ENCODE data around the gene ARSJ.

ARSJ gene

DNA sequence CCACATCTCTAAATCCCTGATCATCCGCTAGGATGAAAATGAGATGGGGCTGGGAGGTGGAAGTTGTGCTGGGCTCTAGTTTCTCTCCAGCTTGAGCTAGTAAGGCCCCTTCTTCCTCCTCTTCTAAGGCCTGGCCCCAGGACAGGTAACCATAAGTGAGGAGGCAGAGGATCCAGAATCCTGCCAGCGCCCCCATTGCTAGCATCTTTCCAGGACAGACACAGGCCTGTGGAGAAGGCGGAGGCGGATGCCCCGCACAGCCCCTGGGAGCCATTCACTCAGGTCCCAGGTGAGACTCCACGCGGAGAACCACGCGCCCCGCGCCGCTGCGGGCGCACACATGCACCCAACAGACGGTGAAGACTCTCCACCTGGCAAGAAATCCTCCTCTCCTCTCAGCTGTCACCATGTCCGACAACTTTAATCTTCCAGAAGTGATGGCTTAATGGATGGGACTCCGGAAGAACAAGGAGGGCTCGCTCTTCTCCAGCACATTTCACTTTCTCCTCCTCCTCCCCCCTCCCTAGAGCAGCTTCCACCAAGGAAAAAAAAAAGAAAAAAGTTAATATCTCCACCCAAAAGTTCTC, 793 bp downstream of the ARSJ start:
- ChIA-PET POLR2A (interaction anchor here (1.7 kb wide), 1 partner anchor 26 kb away, joined by 3 read pairs; no protein-coding TSS in a partner anchor), CTCF (interaction anchor here (1.3 to 2.1 kb wide), 2 partner anchors 202 to 298 kb away, joined by 4 to 9 read pairs; no protein-coding TSS in a partner anchor)
- peak overlapping the region; percentile 83 for H3K4me3 ChIP-seq (ENCODE audit: low read depth, low read length)
- no peak for DNase-seq (ENCODE audit: low read depth, low spot score)
- TF ChIP-seq, protein P1, sequence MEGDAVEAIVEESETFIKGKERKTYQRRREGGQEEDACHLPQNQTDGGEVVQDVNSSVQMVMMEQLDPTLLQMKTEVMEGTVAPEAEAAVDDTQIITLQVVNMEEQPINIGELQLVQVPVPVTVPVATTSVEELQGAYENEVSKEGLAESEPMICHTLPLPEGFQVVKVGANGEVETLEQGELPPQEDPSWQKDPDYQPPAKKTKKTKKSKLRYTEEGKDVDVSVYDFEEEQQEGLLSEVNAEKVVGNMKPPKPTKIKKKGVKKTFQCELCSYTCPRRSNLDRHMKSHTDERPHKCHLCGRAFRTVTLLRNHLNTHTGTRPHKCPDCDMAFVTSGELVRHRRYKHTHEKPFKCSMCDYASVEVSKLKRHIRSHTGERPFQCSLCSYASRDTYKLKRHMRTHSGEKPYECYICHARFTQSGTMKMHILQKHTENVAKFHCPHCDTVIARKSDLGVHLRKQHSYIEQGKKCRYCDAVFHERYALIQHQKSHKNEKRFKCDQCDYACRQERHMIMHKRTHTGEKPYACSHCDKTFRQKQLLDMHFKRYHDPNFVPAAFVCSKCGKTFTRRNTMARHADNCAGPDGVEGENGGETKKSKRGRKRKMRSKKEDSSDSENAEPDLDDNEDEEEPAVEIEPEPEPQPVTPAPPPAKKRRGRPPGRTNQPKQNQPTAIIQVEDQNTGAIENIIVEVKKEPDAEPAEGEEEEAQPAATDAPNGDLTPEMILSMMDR (IDR thresholded peaks at IDR 0.05; ENCODE audit: insufficient read depth, low read length, missing control alignments): no peak

DNA sequence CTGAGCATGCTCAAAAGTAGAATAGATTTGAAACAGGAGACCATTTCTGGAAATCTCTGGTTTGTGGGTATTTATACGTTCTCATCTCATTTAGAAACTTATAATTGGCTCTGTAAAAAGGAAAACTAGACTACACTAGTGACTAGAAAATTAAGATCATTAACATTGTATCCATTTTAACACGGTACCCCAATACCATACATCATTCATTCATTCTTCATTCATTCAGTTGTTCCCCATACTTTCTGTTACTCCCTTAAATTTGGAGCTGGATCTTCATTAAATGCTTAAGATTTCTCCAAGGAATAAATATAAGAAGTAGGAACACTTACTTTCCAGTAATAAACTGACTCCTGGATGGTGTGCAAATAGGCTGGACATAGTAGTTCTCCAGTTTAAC, 1.3 kb downstream of the ARSJ start:
- POLR2A ChIA-PET: no interaction called here
- peak overlapping the region; percentile 83 for H3K4me3 ChIP-seq (ENCODE audit: low read depth, low read length)
- CTCF ChIA-PET: interaction anchor here (0.6 kb wide), 1 partner anchor 220 kb away, joined by 3 read pairs; no protein-coding TSS in a partner anchor

DNA sequence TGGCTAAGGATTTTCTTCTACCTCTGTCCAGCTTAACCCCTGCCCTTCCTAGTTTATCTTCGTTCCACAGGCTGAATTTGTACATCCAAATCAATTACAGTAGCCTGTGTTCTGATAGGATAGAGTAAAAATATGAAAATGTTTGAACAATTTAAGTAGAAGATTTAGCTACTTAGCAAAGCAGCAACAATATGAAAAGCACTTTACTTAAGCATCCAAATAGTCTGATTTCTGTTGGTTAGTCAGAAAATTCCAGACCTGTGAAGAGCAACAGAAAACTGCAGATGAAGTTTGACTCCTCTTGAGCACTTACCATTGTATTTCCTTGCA, 2.0 kb downstream of the ARSJ start:
- POLR2A ChIA-PET: no interaction called here
- H3K4me3 ChIP-seq (ENCODE audit: low read depth, low read length): peak overlapping the region; percentile 83
- CTCF ChIA-PET: interaction anchor here (0.6 to 1.1 kb wide), 2 partner anchors 20 to 221 kb away, joined by 3 read pairs; no protein-coding TSS in a partner anchor
- no peak for DNase-seq (ENCODE audit: low read depth, low spot score)
- TF ChIP-seq, protein P1 (IDR thresholded peaks at IDR 0.05; ENCODE audit: insufficient read depth, low read length, missing control alignments): no peak

More for the DNA sequence above, 1.3 kb downstream of the ARSJ start:
- TF ChIP-seq, protein P1 (IDR thresholded peaks at IDR 0.05; ENCODE audit: insufficient read depth, low read length, missing control alignments): no peak
- DNase-seq (ENCODE audit: low read depth, low spot score): no peak

DNA sequence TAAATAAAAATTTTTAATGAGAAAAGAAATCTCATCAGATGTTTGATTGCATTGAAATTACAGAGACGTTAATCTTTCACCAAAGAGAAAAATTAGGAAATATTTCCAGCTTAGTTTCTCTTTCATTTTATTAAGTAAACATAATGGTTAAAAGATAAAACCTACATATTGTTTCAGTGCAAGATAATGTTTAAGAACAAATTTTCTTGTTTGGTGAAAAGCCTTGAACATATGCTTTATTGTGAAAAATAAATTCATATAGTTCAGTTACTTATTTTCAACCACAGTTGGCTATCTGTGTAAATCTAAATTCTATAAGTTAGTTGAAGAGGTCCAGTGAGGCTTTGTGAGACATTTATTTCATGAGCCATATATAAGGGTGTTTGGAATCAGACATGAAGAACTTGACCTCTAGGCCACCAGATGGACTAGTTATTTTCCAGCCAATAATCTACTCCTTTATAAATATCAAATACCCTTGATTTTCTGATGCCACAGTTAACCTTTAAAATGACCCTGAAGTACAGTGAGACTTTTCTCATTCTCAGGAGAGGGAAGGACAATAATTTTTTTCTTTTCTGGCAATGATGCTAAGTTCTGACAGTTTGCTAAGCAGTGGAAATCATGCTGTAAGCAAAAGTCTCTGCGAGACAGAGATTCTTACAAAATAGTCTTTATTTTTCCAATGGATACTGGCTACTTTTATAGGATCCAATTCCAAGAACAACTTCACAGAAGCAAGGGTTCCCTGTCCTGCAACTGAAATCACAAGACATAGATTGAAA, 2.5 kb downstream of the ARSJ start:
- TF ChIP-seq, protein P1 (IDR thresholded peaks at IDR 0.05; ENCODE audit: insufficient read depth, low read length, missing control alignments): no peak
- ChIA-PET CTCF (interaction anchor here (1.1 kb wide), 1 partner anchor 20 kb away, joined by 3 read pairs; no protein-coding TSS in a partner anchor), POLR2A (no interaction called here)
- DNase-seq (ENCODE audit: low read depth, low spot score): no peak
- peak overlapping the region; percentile 83 for H3K4me3 ChIP-seq (ENCODE audit: low read depth, low read length)

DNA sequence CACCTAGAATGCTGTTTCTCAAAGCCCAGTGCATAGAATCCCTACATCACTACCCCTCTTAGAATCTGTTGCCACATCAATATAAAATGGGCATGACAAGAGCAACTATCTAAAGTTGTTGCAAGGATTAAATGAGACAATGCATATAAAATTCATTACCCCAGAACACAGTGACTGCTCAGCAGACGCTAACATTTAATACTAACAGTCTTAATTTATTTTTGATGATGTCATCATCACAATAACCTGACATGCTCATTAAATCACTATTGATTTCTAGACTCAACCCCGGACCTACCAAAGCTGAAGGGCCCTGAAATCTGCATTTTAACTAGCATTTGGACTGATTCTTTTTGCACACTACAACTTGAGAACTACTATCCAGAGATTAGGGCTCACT, 3.9 kb downstream of the ARSJ start:
- peak overlapping the region; percentile 83 for H3K4me3 ChIP-seq (ENCODE audit: low read depth, low read length)
- POLR2A ChIA-PET: no interaction called here
- TF ChIP-seq, protein P1 (IDR thresholded peaks at IDR 0.05; ENCODE audit: insufficient read depth, low read length, missing control alignments): no peak
- DNase-seq (ENCODE audit: low read depth, low spot score): no peak
- CTCF ChIA-PET: interaction anchor here (0.7 kb wide), 1 partner anchor 16 kb away, joined by 5 read pairs; no protein-coding TSS in a partner anchor

DNA sequence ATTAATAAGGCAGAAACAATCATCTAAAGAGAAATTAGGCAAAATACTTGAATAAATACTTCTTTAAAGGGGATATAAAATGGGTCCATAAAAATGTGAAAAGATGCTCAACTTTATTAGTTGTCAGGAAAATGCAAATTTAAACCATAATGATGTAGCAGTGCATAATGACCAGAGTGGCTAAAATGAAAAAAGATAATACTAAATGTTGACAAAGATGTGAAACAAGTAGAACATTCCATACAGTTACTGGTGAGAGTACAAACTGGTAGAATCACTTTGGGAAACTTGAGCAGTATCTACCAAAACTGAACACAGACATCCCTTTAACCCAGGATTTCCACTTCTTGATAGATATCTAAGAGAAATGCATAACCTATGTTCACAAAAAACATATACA, 5.0 kb downstream of the ARSJ start:
- POLR2A ChIA-PET: no interaction called here

More for the DNA sequence above, 5.0 kb downstream of the ARSJ start:
- CTCF ChIA-PET: no interaction called here
- no peak for DNase-seq (ENCODE audit: low read depth, low spot score)
- TF ChIP-seq, protein P1 (IDR thresholded peaks at IDR 0.05; ENCODE audit: insufficient read depth, low read length, missing control alignments): no peak
- peak overlapping the region; percentile 83 for H3K4me3 ChIP-seq (ENCODE audit: low read depth, low read length)

Measured in AG04449 (cell line).